A673 (cell line): Measurements from ENCODE around the gene WFS1. TPM values are rescaled to one million over a fixed set of nuclear protein-coding genes. Genes with fewer than 3 reads are reported as not detected.

Source experiments
- BruUV-seq: library from RNA; stranded (reverse); fragments of 400-500 nt; replicated peaks from 2 replicates; lab custom pipeline; 2021; lab: Mats Ljungman, UMichigan
- CTCF ChIA-PET: fragments of 300-600 bp; sonication (Branson Sonifier 250); formaldehyde crosslinking; loops from one replicate; lab custom pipeline; 2022; ENCODE audit warnings: antibody characterized with exemption; lab: Charles Lee
- POLR2A ChIA-PET: fragments of 300-600 bp; sonication (Branson Sonifier 250); formaldehyde crosslinking; loops from one replicate; lab custom pipeline; 2022; ENCODE audit warnings: antibody characterized with exemption; ENCODE audit not compliant: low non-redundant PET; lab: Charles Lee
- DNase-seq: peaks from one replicate; pipeline ENCODE4 v3.0.0-alpha.2; 2015; ENCODE audit warnings: low spot score
- H3K27ac ChIP-seq: fragments of 200-600 bp; sonication (generic); 2 replicates; pipeline ENCODE4 v1.5.1; 2016; ENCODE audit warnings: mixed run types, low read depth, mild to moderate bottlenecking, mixed read lengths, antibody characterized with exemption, low read length; ENCODE audit not compliant: poor library complexity, severe bottlenecking
- H3K27me3 ChIP-seq: fragments of 200-600 bp; sonication (generic); replicated peaks from 2 replicates; pipeline ENCODE4 v1.6.1; 2017; ENCODE audit warnings: mixed run types, low read depth, mild to moderate bottlenecking, mixed read lengths, antibody characterized with exemption, low read length; ENCODE audit not compliant: insufficient read depth, poor library complexity
- H3K36me3 ChIP-seq: fragments of 200-600 bp; sonication (generic); 2 replicates; pipeline ENCODE4 v1.6.1; 2016; ENCODE audit warnings: mixed run types, mild to moderate bottlenecking, mixed read lengths, antibody characterized with exemption, low read length; ENCODE audit not compliant: insufficient read depth, poor library complexity, severe bottlenecking
- H3K4me1 ChIP-seq: fragments of 200-600 bp; sonication (generic); 2 replicates; pipeline ENCODE4 v1.6.1; 2017; ENCODE audit warnings: mixed run types, mild to moderate bottlenecking, mixed read lengths, antibody characterized with exemption, low read length; ENCODE audit not compliant: insufficient read depth, poor library complexity, severe bottlenecking
- H3K4me3 ChIP-seq: fragments of 200-600 bp; sonication (generic); 2 replicates; pipeline ENCODE4 v1.5.1; 2016; ENCODE audit warnings: low read depth, mixed run types, mild to moderate bottlenecking, mixed read lengths, low read length; ENCODE audit not compliant: poor library complexity, severe bottlenecking
- H3K9me3 ChIP-seq: fragments of 200-600 bp; sonication (generic); 2 replicates; pipeline ENCODE4 v1.6.1; 2016; ENCODE audit warnings: mixed run types, low read depth, mild to moderate bottlenecking, mixed read lengths, antibody characterized with exemption, low read length; ENCODE audit not compliant: poor library complexity, severe bottlenecking
- CTCF ChIP-seq: fragments of 300-800, 200-600 bp; sonication (generic); conservative IDR thresholded peaks from 2 replicates; pipeline ENCODE4 v1.5.1; 2017; ENCODE audit warnings: low read depth, mild to moderate bottlenecking, antibody characterized with exemption, low read length, moderate library complexity, mixed read lengths
- EZH2 ChIP-seq: fragments of 200-600 bp; sonication (generic); IDR thresholded peaks from 2 replicates; pipeline ENCODE4 v1.6.1; 2017; ENCODE audit warnings: borderline replicate concordance, low read depth, mild to moderate bottlenecking, mixed read lengths, antibody characterized with exemption, low read length; ENCODE audit not compliant: poor library complexity, severe bottlenecking
- intact Hi-C: fragments of 100-400 bp; cut with micrococcal nuclease; formaldehyde crosslinking; loops from one replicate; pipeline ENCODE4 v1.10.0; 2022; ENCODE audit not compliant: unreplicated experiment
- total RNA-seq: library from RNA; stranded (reverse); gene quantifications from 2 replicates; pipeline ENCODE4 v1.2.3, GENCODE V29; 2021

Gene WFS1
- total RNA-seq, 1 experiment from 2014 or later: 14.0 TPM

GRCh38 chr4:6245246-6246169 lies 24.1 kb upstream of the WFS1 start:
- ChIA-PET POLR2A (no interaction called here), CTCF (no interaction called here)
- Histone ChIP-seq H3K36me3 (no peaks in the 10 kb centered on the region), H3K27me3 (peaks cover 60% of the 10 kb centered on the region), H3K4me3 (peak overlapping the region; percentile 21), H3K4me1 (no peaks in the 10 kb centered on the region), H3K27ac (no peak overlapping the region), H3K9me3 (no peaks in the 10 kb centered on the region)
- intact Hi-C loops: no loop called here
- BruUV-seq: no TSS peak
- TF ChIP-seq CTCF (no peak), EZH2 (no peak)
- DNase-seq: no peak

GRCh38 chr4:6246170-6246634 lies 23.4 kb upstream of the WFS1 start:
- CTCF ChIA-PET: no interaction called here
- BruUV-seq: no TSS peak

DNA sequence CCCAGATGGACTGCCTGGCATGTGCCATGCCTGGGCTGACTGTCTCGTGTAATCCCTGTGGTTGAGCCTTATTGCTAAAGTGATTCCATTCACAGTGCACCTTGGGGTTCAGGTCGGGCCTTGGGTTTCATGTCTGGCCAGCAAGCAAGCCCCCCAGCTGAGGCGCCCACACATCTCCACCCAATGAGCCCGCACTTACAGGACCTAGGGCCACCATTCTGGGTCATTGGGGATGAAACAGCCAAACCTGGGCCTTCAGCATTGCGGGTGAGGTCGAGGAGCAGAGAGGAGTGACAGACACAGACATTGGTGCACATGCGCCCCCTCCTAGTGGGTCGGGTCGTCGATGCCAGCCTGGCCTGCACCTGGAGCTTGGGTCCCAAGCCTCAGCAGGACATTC lies 21.3 kb upstream of the WFS1 start:
- H3K27me3 ChIP-seq: peaks cover 61% of the 10 kb centered on the region
- POLR2A ChIA-PET: no interaction called here
- CTCF ChIA-PET: no interaction called here
- no peak overlapping the region for H3K4me3 ChIP-seq
- DNase-seq: no peak
- TF ChIP-seq EZH2 (no peak), CTCF (no peak)
- no peaks in the 10 kb centered on the region for H3K4me1 ChIP-seq
- no peaks in the 10 kb centered on the region for H3K36me3 ChIP-seq
- no peaks in the 10 kb centered on the region for H3K9me3 ChIP-seq
- no TSS peak for BruUV-seq
- no peak overlapping the region for H3K27ac ChIP-seq
- intact Hi-C loops: no loop called here

More at GRCh38 chr4:6246170-6246634, 23.4 kb upstream of the WFS1 start:
- Histone ChIP-seq H3K36me3 (no peaks in the 10 kb centered on the region), H3K4me1 (no peaks in the 10 kb centered on the region), H3K9me3 (no peaks in the 10 kb centered on the region), H3K27me3 (peaks cover 61% of the 10 kb centered on the region), H3K27ac (no peak overlapping the region), H3K4me3 (no peak overlapping the region)
- no peak for DNase-seq
- POLR2A ChIA-PET: no interaction called here
- intact Hi-C loops: no loop called here
- TF ChIP-seq CTCF (no peak), EZH2 (no peak)
